A549 (cell line): ENCODE measurements around the gene RPL35. TPM values are rescaled to one million over a fixed set of nuclear protein-coding genes. Genes with fewer than 3 reads are reported as not detected.

Experiments
- ATAC-seq, 2 experiments: fragments of 200-7000 bp in 1 of 2; fragments of >200 bp in 1 of 2; cut with Nextera tagmentation in 1 of 2; cut with Tn5 transposase in 1 of 2; 3 replicates each; pipeline versions ENCODE4 v1.8.0 to v1.9.1; 2018 to 2020; ENCODE audit warnings: mild to moderate bottlenecking in 1 of 2, moderate library complexity in 1 of 2
- CTCF ChIA-PET: fragments of 300-600 bp; sonication (Branson Sonifier 250); formaldehyde crosslinking; extraction: SDS; loops from one replicate; lab custom pipeline; 2021; ENCODE audit warnings: antibody characterized with exemption, inconsistent platforms; lab: Yijun Ruan, JAX
- POLR2A ChIA-PET: fragments of 350-600 bp; formaldehyde crosslinking; extraction: SDS; loops from one replicate; lab custom pipeline; 2021; ENCODE audit warnings: antibody characterized with exemption, inconsistent platforms; lab: Yijun Ruan, JAX
- DNase-seq, 2 experiments: peaks; one replicate each; pipeline versions ENCODE4 v3.0.0 to v3.0.0-alpha.2; 2011 to 2016; ENCODE audit warnings: low read depth in 1 of 2, low spot score in 1 of 2
- FAIRE-seq: peaks from 2 replicates; lab custom pipeline; 2011; peaks lifted over from hg19 to GRCh38; lab: Jason Lieb, UNC
- H3K27ac ChIP-seq, 2 experiments: fragments of >200 bp; sonication (Bioruptor Twin); formaldehyde crosslinking; 3 replicates each; pipeline ENCODE4 v1.5.1; 2016 to 2017
- H3K4me1 ChIP-seq: fragments of >200 bp; sonication (Bioruptor Twin); formaldehyde crosslinking; 3 replicates; pipeline ENCODE4 v1.6.1; 2016
- H3K4me2 ChIP-seq: fragments of >200 bp; sonication (Bioruptor Twin); formaldehyde crosslinking; 3 replicates; pipeline ENCODE4 v1.6.1; 2016
- H3K4me3 ChIP-seq: fragments of >200 bp; sonication (Bioruptor Twin); formaldehyde crosslinking; 3 replicates; pipeline ENCODE4 v1.5.1; 2016
- H3K9me3 ChIP-seq: fragments of >200 bp; sonication (Bioruptor Twin); formaldehyde crosslinking; 3 replicates; pipeline ENCODE4 v1.6.1; 2016
- ATOH8 ChIP-seq: fragments of 250-450 bp; sonication (Bioruptor Pico); IDR thresholded peaks from 2 replicates; pipeline ENCODE4 v1.5.0; 2020; ENCODE audit warnings: low read depth, mild to moderate bottlenecking, moderate library complexity
- BCL3 ChIP-seq: fragments of >200 bp; sonication (Bioruptor Twin); formaldehyde crosslinking; IDR thresholded peaks from 3 replicates; pipeline ENCODE4 v1.6.1; 2016
- BHLHE40 ChIP-seq: IDR thresholded peaks from 2 replicates; pipeline ENCODE4 v1.6.1; 2012; ENCODE audit warnings: low read depth, low read length, inconsistent platforms
- CBX2 ChIP-seq: fragments of 200-600 bp; sonication (generic); IDR thresholded peaks from 2 replicates; pipeline ENCODE4 v1.6.1; 2016; ENCODE audit warnings: low read depth, mild to moderate bottlenecking, borderline replicate concordance
- E2F6 ChIP-seq: IDR thresholded peaks from 2 replicates; pipeline ENCODE4 v1.6.1; 2012; ENCODE audit warnings: low read depth, borderline replicate concordance
- EHF ChIP-seq: fragments of 250-450 bp; sonication (Bioruptor Pico); IDR thresholded peaks from 2 replicates; pipeline ENCODE4 v1.5.0; 2020; ENCODE audit warnings: mild to moderate bottlenecking
- ELK1 ChIP-seq: fragments of 150-350 bp; IDR thresholded peaks from 2 replicates; pipeline ENCODE4 v1.6.1; 2014; ENCODE audit warnings: low read depth, mild to moderate bottlenecking, low read length
- ESRRA ChIP-seq: fragments of 150-350 bp; IDR thresholded peaks from 2 replicates; pipeline ENCODE4 v1.6.1; 2014; ENCODE audit warnings: mild to moderate bottlenecking, low read length, borderline replicate concordance
- FOSL2 ChIP-seq, 2 experiments: fragments of 450-650 bp in 1 of 2; fragments of >200 bp in 1 of 2; sonication (Bioruptor Twin) in 1 of 2; formaldehyde crosslinking; IDR thresholded peaks; 2 replicates each; pipeline versions ENCODE4 v1.5.0 to v1.6.1; 2016 to 2020; ENCODE audit warnings: mild to moderate bottlenecking in 1 of 2, moderate library complexity in 1 of 2
- HOXB13 ChIP-seq: fragments of 250-450 bp; sonication (Bioruptor Pico); IDR thresholded peaks from 2 replicates; pipeline ENCODE4 v1.5.0; 2020; ENCODE audit warnings: low read depth, mild to moderate bottlenecking, moderate library complexity
- JUN ChIP-seq, 2 experiments: fragments of >200 bp; sonication (Bioruptor Twin); formaldehyde crosslinking; IDR thresholded peaks; 2 replicates in 1 of 2; 3 replicates in 1 of 2; pipeline ENCODE4 v1.6.1; 2016 to 2017
- JUNB ChIP-seq: fragments of >200 bp; sonication (Bioruptor Twin); formaldehyde crosslinking; IDR thresholded peaks from 2 replicates; pipeline ENCODE4 v1.6.1; 2016
- MAX ChIP-seq: IDR thresholded peaks from 2 replicates; pipeline ENCODE4 v1.6.1; 2012
- MAZ ChIP-seq: fragments of 150-350 bp; IDR thresholded peaks from 2 replicates; pipeline ENCODE4 v1.6.1; 2014; ENCODE audit warnings: antibody characterized with exemption, low read depth, low read length, borderline replicate concordance
- NFE2L2 ChIP-seq: fragments of 150-350 bp; conservative IDR thresholded peaks from 2 replicates; pipeline ENCODE4 v1.6.1; 2014; ENCODE audit warnings: low read length
- NPAS2 ChIP-seq: fragments of 250-450 bp; sonication (Bioruptor Pico); IDR thresholded peaks from 2 replicates; pipeline ENCODE4 v1.8.0; 2022; ENCODE audit warnings: mild to moderate bottlenecking, moderate library complexity, borderline replicate concordance
- PBX3 ChIP-seq: IDR thresholded peaks from 2 replicates; pipeline ENCODE4 v1.6.1; 2012
- PHF8 ChIP-seq: fragments of 200-600 bp; sonication (generic); IDR thresholded peaks from 2 replicates; pipeline ENCODE4 v1.6.1; 2016; ENCODE audit warnings: low read depth, mild to moderate bottlenecking, antibody characterized with exemption, moderate library complexity, borderline replicate concordance
- POLR2A ChIP-seq: IDR thresholded peaks from 2 replicates; pipeline ENCODE4 v1.6.1; 2012; ENCODE audit warnings: mild to moderate bottlenecking, low read length
- RARB ChIP-seq: fragments of 250-450 bp; sonication (Bioruptor Pico); IDR thresholded peaks from 2 replicates; pipeline ENCODE4 v1.8.0; 2021; ENCODE audit warnings: mild to moderate bottlenecking, moderate library complexity
- RNF2 ChIP-seq: fragments of 200-600 bp; sonication (generic); IDR thresholded peaks from 2 replicates; pipeline ENCODE4 v1.6.1; 2016; ENCODE audit warnings: low read depth, mild to moderate bottlenecking, antibody characterized with exemption, moderate library complexity, borderline replicate concordance
- SMC3 ChIP-seq: fragments of >200 bp; sonication (Bioruptor Twin); formaldehyde crosslinking; IDR thresholded peaks from 3 replicates; pipeline ENCODE4 v1.6.1; 2018; ENCODE audit warnings: inconsistent platforms
- SREBF2 ChIP-seq: fragments of 450-650 bp; IDR thresholded peaks from 2 replicates; pipeline ENCODE4 v1.6.1; 2014; ENCODE audit warnings: mild to moderate bottlenecking, moderate library complexity
- TFCP2L1 ChIP-seq: fragments of 250-450 bp; sonication (Bioruptor Pico); IDR thresholded peaks from 2 replicates; pipeline ENCODE4 v1.5.0; 2021; ENCODE audit warnings: mild to moderate bottlenecking
- ZC3H11A ChIP-seq: fragments of 450-650 bp; IDR thresholded peaks from 2 replicates; pipeline ENCODE4 v1.6.1; 2014; ENCODE audit warnings: antibody characterized with exemption, mild to moderate bottlenecking
- ZFP36 ChIP-seq: fragments of 450-650 bp; IDR thresholded peaks from 2 replicates; pipeline ENCODE4 v1.6.1; 2014; ENCODE audit warnings: borderline replicate concordance; ENCODE audit not compliant: partially characterized antibody
- WGBS: methylation state at CpG from one replicate; pipeline ENCODE4 v1.1.6; 2017; ENCODE audit errors: missing lambda C conversion rate; 5-methylcytosine and 5-hydroxymethylcytosine counted together
- polyA plus RNA-seq, 4 experiments: library from polyadenylated mRNA; depleted of rRNA in 3 of 4; stranded (reverse); fragments of >200 nt; fragmentation: RNase III in 1 of 4; extraction: RNeasy Plus Mini Kit Qiagen cat#74134 plus additional on column Dnase treatment in 1 of 4; gene quantifications; 2 replicates in 3 of 4; 3 replicates in 1 of 4; pipeline ENCODE4 v1.2.3, GENCODE V29; 2011 to 2017

RPL35 gene
- polyA plus RNA-seq, 2 of the 4 experiments (the other 2 are of a cell fraction), result 2,307 to 3,076 TPM

- Histone ChIP-seq H3K4me3 (no peak overlapping the region), H3K4me2 (peak overlapping the region; percentile 57), H3K9me3 (no peaks in the 10 kb centered on the region), H3K27ac (peak overlapping the region; percentile 28 to 68; a peak in 4 of 6 replicates), H3K4me1 (peaks cover 19% of the 10 kb centered on the region)
- DNase-seq, result peak in 1 of 2 experiments; percentile 46
- TF ChIP-seq EHF (CRISPR knock-in tag) (no peak), JUNB (no peak), SREBF2 (no peak), BHLHE40 (no peak), JUN (IDR thresholded peaks at IDR 0.05) (no peak), RARB (no peak), E2F6 (no peak), POLR2A (no peak), BCL3 (no peak), ELK1 (no peak), ATOH8 (no peak), ZFP36 (no peak), MAX (no peak)
- POLR2A ChIA-PET, result interaction anchor here (0.7 kb wide), 1 partner anchor 21 kb away, joined by 3 read pairs; no protein-coding TSS in a partner anchor
- 44% methylated on average over 13 of the region's 13 CpGs for WGBS
- no peak for FAIRE-seq
- peak; percentile 54 to 69; a peak in 4 of 6 replicates for ATAC-seq
- CTCF ChIA-PET, result interaction anchor here (1.0 to 43.0 kb wide), 5 partner anchors 12 to 284 kb away, joined by 3 to 2512 read pairs (median 12); partner anchors contain the start of genes NR6A1, OLFML2A and WDR38
Measured at GRCh38 chr9:124835026-124835557, 26.7 kb downstream of the RPL35 start.

- Histone ChIP-seq H3K9me3 (no peaks in the 10 kb centered on the region), H3K4me1 (peaks cover 16% of the 10 kb centered on the region), H3K27ac (peak overlapping the region in 1 of 2 experiments; percentile 68; a peak in 3 of 6 replicates), H3K4me3 (no peak overlapping the region), H3K4me2 (peak overlapping the region; percentile 57)
- ChIA-PET CTCF (interaction anchor here (0.5 to 43.0 kb wide), 7 partner anchors 11 to 1386 kb away, joined by 3 to 2512 read pairs (median 4); partner anchors contain the start of genes NR6A1, OLFML2A and WDR38), POLR2A (interaction anchor here (0.7 kb wide), 1 partner anchor 22 kb away, joined by 3 read pairs; no protein-coding TSS in a partner anchor)
- peak in 1 of 2 experiments; percentile 42 for DNase-seq
- no peak for FAIRE-seq
- WGBS, result 42% methylated on average over 5 of the region's 7 CpGs
- TF ChIP-seq FOSL2 (IDR thresholded peaks at IDR 0.05) (no peak), FOSL2 (CRISPR knock-in tag; IDR thresholded peaks at IDR 0.05) (peak; percentile 56), MAZ (no peak)
- ATAC-seq, result peak; percentile 54 to 71; a peak in 5 of 6 replicates
Measured at GRCh38 chr9:124834591-124834990, 27.2 kb downstream of the RPL35 start.

GRCh38 chr9:124831642-124832364, 30.0 kb downstream of the RPL35 start:
- ATAC-seq, result no peak
- CTCF ChIA-PET, result interaction anchor here (1.8 to 43.0 kb wide), 4 partner anchors 8 to 45 kb away, joined by 7 to 2512 read pairs (median 229); partner anchors contain the start of genes NR6A1, OLFML2A and WDR38
- no peak for DNase-seq
- FAIRE-seq, result no peak
- no peak overlapping the region for H3K4me2 ChIP-seq
- 82% methylated on average over 9 of the region's 9 CpGs for WGBS
- H3K4me1 ChIP-seq, result peaks cover 18% of the 10 kb centered on the region
- POLR2A ChIA-PET, result no interaction called here
- no peak for TF ChIP-seq TFCP2L1
- no peak for TF ChIP-seq ESRRA
- no peak for TF ChIP-seq ZC3H11A
- no peak for TF ChIP-seq PBX3
- TF ChIP-seq RNF2, result no peak
- no peak for TF ChIP-seq ATOH8
- TF ChIP-seq SMC3, result no peak
- TF ChIP-seq CBX2, result no peak
- TF ChIP-seq HOXB13 (CRISPR knock-in tag), result no peak
- TF ChIP-seq NFE2L2, result no peak
- no peak for TF ChIP-seq RARB
- no peak for TF ChIP-seq NPAS2 (CRISPR knock-in tag)
- no peak for TF ChIP-seq PHF8
- H3K4me3 ChIP-seq, result no peak overlapping the region
- no peak overlapping the region for H3K27ac ChIP-seq
- no peaks in the 10 kb centered on the region for H3K9me3 ChIP-seq
